Nephron (organoid): Measurements from ENCODE around the gene FGF19.

Source experiments
- H3K27ac Mint-ChIP-seq, 3 experiments: 2 replicates each; pipeline ENCODE4 v1.8.0; 2020; ENCODE audit warnings: mixed read lengths in 3 of 3, mild to moderate bottlenecking in 2 of 3, moderate library complexity in 1 of 3
- H3K27me3 Mint-ChIP-seq: 2 replicates; pipeline ENCODE4 v1.8.0; 2021; ENCODE audit warnings: low read depth, mild to moderate bottlenecking, moderate library complexity, mixed read lengths
- H3K36me3 Mint-ChIP-seq: 2 replicates; pipeline ENCODE4 v1.8.0; 2020; ENCODE audit warnings: low read depth, mixed read lengths
- H3K4me1 Mint-ChIP-seq: 2 replicates; pipeline ENCODE4 v1.8.0; 2020; ENCODE audit warnings: mixed read lengths
- H3K4me3 Mint-ChIP-seq, 3 experiments: 2 replicates each; pipeline ENCODE4 v1.8.0; 2020; ENCODE audit warnings: mild to moderate bottlenecking in 3 of 3, mixed read lengths in 3 of 3, moderate library complexity in 2 of 3
- H3K9me3 Mint-ChIP-seq: 2 replicates; pipeline ENCODE4 v1.8.0; 2020; ENCODE audit warnings: mixed read lengths
- TF ChIP-seq, protein P1 (sequence below), 3 experiments: fragments of 200-600 bp; sonication (generic); IDR thresholded peaks; one replicate each; pipeline ENCODE4 v1.5.0; 2021; ENCODE audit warnings: antibody characterized with exemption in 3 of 3; ENCODE audit not compliant: unreplicated experiment in 3 of 3

FGF19 gene

GRCh38 chr11:69648679-69649575 lies 54.9 kb downstream of the FGF19 start:
- Mint-ChIP-seq H3K4me1 (peaks cover 4% of the 10 kb centered on the region), H3K4me3 (no peak overlapping the region), H3K27me3 (peaks cover 3% of the 10 kb centered on the region), H3K9me3 (no peaks in the 10 kb centered on the region), H3K27ac (no peak overlapping the region), H3K36me3 (peaks cover 30% of the 10 kb centered on the region)
- TF ChIP-seq, protein P1, sequence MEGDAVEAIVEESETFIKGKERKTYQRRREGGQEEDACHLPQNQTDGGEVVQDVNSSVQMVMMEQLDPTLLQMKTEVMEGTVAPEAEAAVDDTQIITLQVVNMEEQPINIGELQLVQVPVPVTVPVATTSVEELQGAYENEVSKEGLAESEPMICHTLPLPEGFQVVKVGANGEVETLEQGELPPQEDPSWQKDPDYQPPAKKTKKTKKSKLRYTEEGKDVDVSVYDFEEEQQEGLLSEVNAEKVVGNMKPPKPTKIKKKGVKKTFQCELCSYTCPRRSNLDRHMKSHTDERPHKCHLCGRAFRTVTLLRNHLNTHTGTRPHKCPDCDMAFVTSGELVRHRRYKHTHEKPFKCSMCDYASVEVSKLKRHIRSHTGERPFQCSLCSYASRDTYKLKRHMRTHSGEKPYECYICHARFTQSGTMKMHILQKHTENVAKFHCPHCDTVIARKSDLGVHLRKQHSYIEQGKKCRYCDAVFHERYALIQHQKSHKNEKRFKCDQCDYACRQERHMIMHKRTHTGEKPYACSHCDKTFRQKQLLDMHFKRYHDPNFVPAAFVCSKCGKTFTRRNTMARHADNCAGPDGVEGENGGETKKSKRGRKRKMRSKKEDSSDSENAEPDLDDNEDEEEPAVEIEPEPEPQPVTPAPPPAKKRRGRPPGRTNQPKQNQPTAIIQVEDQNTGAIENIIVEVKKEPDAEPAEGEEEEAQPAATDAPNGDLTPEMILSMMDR (IDR thresholded peaks at IDR 0.05; ENCODE audit: unreplicated experiment in 3 of 3) = no peak
